Measurements from ENCODE around the gene POLR2E. TPM values are rescaled to one million over a fixed set of nuclear protein-coding genes. Genes with fewer than 3 reads are reported as not detected.

The POLR2E gene
- total RNA-seq, 1 experiment from 2014 or later = 261 TPM

GRCh38 chr19:1094655-1094977 lies 559 bp downstream of the POLR2E start:
- no peak overlapping the region for H3K56ac ChIP-seq (ENCODE audit: insufficient read length, low read depth, low read length)
- H3K27ac ChIP-seq (ENCODE audit: insufficient read length, low read depth, low read length) = no peak overlapping the region
- H3K4ac ChIP-seq (ENCODE audit: low read depth, low read length) = no peak overlapping the region
- no peak for DNase-seq
- H4K5ac ChIP-seq (ENCODE audit: insufficient read length, low read depth, low read length) = no peak overlapping the region
- no peaks in the 10 kb centered on the region for H3K27me3 ChIP-seq (ENCODE audit: insufficient read depth, low read length)
- H3K79me1 ChIP-seq (ENCODE audit: insufficient read depth, low read depth, low read length, poor library complexity, severe bottlenecking) = peaks cover 11% of the 10 kb centered on the region
- no CpG with 5 or more reads among the region's 19 CpGs for WGBS (ENCODE audit: extremely low coverage, insufficient read length, low lambda C conversion rate)
- H2AFZ ChIP-seq (ENCODE audit: low read length) = no peak overlapping the region
- no peak for TF ChIP-seq CTCF (conservative IDR thresholded peaks at IDR 0.05)
- no peaks in the 10 kb centered on the region for H3K9me3 ChIP-seq (ENCODE audit: control insufficient read depth, low read depth, low read length)
- Mint-ChIP-seq H3K36me3 (ENCODE audit: insufficient read depth in 1 of 3, low read depth in 3 of 3) (peaks cover 6 to 32% (median 28%) of the 10 kb centered on the region in 3 experiments; a peak in 6 of 7 replicates), H3K27ac (peak overlapping the region; percentile 61 to 87 (median 70); a peak in 3 of 7 replicates), H3K4me1 (peaks cover 6 to 22% of the 10 kb centered on the region in 2 experiments), H3K27me3 (ENCODE audit: low read depth) (no peaks in the 10 kb centered on the region), H3K9me3 (peaks cover 0 to 2% of the 10 kb centered on the region in 2 experiments; a peak in 1 of 5 replicates), H3K4me3 (peak overlapping the region; percentile 91 to 92)
- no peak overlapping the region for H2AK5ac ChIP-seq (ENCODE audit: insufficient read length, low read length)
- peaks cover 12% of the 10 kb centered on the region; the same call in 1 of the 2 replicates for H3K79me2 ChIP-seq (ENCODE audit: insufficient read depth, low read length)
- no peak overlapping the region for H3K23ac ChIP-seq (ENCODE audit: insufficient read length, low read depth, low read length)
- no peaks in the 10 kb centered on the region for H4K20me1 ChIP-seq (ENCODE audit: control insufficient read depth, insufficient read depth, insufficient read length)
- H3K18ac ChIP-seq (ENCODE audit: insufficient read length, low read depth, low read length) = no peak overlapping the region
- no peak overlapping the region for H2BK12ac ChIP-seq (ENCODE audit: insufficient read length, low read depth, low read length)
- peaks cover 7% of the 10 kb centered on the region for H3K23me2 ChIP-seq (ENCODE audit: insufficient read length, low read depth, low read length, poor library complexity, severe bottlenecking)
- H3K9ac ChIP-seq (ENCODE audit: extremely low read depth, insufficient read length, low read length) = peak overlapping the region; percentile 90
- H2BK15ac ChIP-seq (ENCODE audit: low read depth, low read length) = no peak overlapping the region
- no peak overlapping the region for H4K91ac ChIP-seq (ENCODE audit: insufficient read length, low read depth, low read length)
- no peak overlapping the region for H4K8ac ChIP-seq (replicated peaks; ENCODE audit: insufficient read length, low read depth, low read length)
- no peak overlapping the region for H2BK5ac ChIP-seq (ENCODE audit: insufficient read length, low read length)
- no peak overlapping the region for H3T11ph ChIP-seq (ENCODE audit: low read length)
- H2BK120ac ChIP-seq (ENCODE audit: low read depth, low read length, poor library complexity, severe bottlenecking) = no peak overlapping the region
- peak overlapping the region; percentile 50; the same call in 1 of the 2 replicates for H3K14ac ChIP-seq (ENCODE audit: insufficient read depth, low read length)
- H2BK20ac ChIP-seq (ENCODE audit: low read depth, low read length, poor library complexity, severe bottlenecking) = no peak overlapping the region
- H3K4me2 ChIP-seq (ENCODE audit: insufficient read depth, insufficient read length, low read length) = peak overlapping the region; percentile 69
- no peaks in the 10 kb centered on the region; the same call in 1 of the 2 replicates for H3K4me1 ChIP-seq (ENCODE audit: insufficient read depth, low read length)
